Stimulated activated CD8-positive, alpha-beta memory T cell treated with anti-CD3 and anti-CD28 coated beads, Interleukin-15, amount 100 ng/mL, for 4 hours (primary cell): Measurements from ENCODE around the gene RNF44.

ENCODE experiments used
- DNase-seq, 2 donors: peaks; one replicate each; pipeline ENCODE4 v3.0.0-alpha.2; 2020; ENCODE audit warnings: low read depth in 2 of 2

The RNF44 gene

DNA sequence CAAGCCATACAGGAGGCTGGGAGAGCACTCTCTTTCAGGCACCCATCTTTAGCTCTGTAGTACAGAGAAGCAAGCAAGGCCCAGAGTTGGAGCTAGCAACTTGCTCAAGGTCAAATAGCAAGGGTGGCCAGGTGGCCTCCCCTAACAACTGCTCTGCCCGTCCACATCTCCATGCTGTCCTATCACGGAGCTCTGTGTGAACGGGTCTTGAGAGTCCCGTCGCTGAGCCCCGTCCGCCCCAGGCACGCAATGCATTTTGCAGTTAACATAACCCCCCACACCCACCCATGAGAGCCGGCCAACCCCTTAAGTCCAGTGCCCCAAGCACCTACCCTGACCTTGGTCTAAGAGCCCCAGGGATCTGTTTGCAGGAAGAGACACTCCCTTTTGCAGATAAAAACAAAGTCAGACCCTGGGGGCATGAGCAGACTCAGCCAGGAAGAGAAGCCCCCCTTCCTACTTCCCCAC is 1.5 kb downstream of the RNF44 start:
- no peak for DNase-seq

DNA sequence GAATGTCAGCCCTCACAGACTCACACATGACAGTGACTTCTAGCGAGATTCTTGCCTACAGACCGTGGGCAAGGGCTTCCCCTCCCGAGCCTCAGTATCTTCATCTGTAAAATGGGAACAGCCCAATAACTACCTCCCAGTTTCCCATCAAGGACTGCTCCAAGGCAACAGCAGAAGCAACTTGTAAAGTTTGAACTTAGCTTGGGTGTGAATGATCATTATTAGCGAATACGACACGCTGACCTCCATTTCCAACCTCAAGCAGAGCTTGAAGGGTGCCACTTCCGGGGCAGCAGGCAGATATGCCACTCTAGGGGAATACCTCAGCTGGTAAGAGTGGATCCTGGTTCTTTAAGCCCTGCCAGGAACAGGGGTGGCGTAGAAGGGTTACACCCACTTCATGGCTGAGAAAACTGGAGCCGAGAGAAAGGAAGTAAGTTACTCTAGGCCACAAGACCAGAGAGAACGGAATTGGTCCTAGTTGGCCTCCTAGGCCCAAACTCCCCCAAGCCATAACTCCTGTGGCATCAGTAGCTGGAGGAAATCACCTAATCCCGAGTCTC is 2.0 kb downstream of the RNF44 start:
- DNase-seq = no peak

- no peak for DNase-seq
These were observed 2.6 kb downstream of the RNF44 start for GRCh38 chr5:176534640-176535039.

DNA sequence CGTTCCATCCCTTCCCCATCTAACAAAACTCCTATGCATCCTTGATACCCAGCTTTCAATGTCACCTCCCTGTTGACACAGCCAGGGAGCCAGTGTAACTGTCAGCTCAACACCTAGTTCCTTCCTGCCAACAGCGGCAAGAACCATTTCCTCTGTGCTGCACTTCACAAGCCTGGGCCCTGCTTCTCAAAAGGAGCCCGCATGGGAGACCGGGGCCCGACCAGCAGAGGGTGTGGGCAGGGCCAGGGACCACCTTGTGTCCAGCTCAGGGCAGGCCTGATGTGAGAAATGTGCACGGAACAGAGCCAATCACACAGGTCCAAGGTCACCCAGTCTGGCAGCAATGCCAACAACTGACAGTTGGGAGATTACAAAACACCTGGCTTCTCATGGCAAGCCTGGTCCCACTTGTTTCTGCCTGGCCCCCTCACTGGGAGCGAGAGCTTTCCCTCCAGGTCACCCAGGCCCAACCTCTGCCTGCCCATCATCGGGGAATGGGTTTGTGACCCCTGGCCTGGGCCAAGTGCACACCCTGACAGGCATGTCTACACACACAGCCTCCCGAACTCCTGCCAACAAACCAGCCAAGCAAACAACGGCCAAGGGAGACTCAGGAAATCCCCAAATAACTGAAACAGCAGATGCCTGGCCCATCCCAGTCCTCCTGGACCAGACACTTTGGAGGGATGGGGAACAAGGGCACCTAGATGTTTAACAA is 3.1 kb downstream of the RNF44 start:
- peak in 1 of 2 donors; percentile 32 for DNase-seq

DNA sequence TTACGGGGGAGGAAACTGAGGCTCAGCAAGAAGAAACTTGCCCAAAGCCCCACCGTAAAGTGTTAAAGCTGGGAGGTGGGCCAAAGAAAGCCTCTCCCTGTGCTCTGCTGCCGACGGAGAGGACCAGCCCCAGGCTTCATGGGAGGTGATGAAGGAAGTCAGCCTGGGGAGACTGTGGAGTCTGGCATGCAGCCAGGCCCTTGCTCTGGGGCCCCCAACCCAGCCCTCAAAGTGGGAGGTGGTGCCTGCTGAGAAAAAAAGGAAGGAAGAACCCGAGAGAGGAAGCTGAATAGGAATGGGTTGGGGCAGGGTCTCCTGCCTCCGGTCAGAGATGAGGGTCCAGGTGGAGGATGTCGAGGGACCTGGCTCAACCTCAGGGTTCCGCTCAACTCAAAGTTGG is 3.8 kb downstream of the RNF44 start:
- DNase-seq = no peak

GRCh38 chr5:176532795-176533194 is 4.4 kb downstream of the RNF44 start:
- DNase-seq = no peak

DNA sequence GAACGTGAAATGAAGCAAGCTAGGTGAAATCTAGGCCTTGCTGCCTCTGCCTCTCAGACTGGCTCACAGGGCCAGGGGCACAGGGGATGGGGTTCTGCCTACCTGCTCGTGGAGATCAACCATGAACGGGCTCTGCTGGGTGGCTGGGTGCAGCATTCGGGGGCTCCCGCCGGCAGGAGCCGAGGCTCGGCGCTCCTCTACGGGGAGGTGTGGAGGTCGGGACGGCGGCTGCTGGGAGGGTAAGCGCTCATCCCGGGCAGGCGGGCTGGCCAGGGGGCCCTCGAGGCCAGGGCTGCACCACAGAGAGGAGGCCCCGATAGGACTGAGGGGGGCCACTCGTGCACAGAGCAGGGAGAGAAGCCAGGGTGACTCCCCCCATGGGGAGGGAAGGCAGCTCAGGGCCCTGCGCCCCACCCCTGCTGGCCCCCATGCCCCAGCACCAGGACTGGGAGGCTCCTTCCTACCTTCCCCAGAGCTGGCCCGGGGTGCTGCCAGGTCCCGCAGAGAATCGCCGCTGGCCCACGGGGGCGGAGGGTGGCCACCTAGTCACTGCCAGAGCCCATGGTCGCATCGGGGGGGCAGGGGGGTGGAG is 5.2 kb downstream of the RNF44 start:
- DNase-seq = no peak

DNA sequence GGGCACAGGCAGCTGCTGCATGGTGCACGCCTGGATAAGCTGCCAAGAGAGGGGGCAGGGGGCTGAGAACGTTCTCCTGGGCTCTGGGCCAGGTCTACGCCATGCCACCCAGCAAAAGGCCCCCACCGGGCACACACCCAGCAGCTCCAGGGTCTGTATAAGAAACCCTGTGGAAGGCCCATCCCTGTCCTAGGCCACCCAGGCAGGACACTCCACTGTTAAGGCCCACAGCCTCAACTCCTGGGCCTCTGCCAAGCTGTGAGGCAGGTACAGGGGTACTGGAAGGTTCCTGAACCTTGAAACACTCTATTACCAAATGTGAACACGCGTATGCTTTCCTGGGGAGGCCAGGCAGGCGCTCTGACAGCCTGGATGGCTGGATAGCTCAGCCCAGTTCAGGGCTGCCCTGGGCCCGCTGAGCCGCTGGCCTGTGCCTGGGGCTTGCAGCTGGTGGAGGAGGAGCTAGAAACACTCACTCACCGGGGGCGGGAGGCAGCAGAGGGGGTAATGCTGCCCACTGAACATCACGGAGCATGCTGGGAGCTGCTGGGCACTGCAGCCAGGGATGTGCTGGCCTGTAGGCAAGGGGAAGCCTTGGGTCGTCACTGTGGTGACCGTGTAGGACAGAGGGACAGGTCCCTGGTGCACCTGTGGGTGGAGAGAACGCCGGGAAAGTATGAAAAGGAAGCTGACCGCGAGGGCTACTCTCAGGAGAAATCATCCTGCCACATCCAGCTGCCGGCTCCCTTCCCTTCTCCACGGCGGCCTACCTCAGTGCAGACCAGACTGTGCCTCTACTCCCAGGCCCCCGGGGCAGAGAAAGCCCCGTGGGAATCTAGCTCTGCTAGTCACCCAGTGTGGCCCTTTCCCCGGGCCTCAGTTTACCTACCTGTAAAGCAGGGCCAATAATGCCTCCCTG is 6.0 kb downstream of the RNF44 start:
- no peak for DNase-seq

DNA sequence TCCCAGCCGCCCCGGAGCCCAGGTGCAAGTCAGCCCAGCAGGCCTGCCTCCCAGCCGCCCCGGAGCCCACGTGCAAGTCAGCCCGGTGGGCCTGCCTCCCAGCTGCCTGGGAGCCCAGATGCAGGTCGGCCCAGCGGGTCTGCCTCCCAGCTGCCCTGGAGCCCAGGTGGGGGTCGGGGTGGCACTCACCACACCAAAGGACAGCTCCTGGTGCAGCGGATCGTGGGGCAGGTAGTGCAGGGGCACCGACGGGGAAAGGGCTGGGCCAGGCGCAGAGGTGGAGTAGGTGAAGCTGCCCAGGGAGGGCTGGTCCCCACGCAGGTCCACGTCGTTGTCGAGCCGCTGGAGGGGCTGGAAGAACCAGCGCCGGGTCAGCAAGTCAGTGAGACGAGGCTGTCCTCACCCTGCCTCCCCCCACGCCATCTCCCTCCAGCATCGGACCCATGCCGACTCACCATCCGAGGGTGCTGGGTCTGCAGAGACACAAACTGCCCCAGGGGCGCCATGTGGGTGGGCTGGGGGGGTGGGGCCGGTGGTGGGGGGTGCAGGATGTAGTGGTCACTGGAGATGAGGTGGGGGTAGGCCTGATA is 6.7 kb downstream of the RNF44 start:
- no peak for DNase-seq

GRCh38 chr5:176529741-176530141 is 7.5 kb downstream of the RNF44 start:
- DNase-seq = no peak

DNA sequence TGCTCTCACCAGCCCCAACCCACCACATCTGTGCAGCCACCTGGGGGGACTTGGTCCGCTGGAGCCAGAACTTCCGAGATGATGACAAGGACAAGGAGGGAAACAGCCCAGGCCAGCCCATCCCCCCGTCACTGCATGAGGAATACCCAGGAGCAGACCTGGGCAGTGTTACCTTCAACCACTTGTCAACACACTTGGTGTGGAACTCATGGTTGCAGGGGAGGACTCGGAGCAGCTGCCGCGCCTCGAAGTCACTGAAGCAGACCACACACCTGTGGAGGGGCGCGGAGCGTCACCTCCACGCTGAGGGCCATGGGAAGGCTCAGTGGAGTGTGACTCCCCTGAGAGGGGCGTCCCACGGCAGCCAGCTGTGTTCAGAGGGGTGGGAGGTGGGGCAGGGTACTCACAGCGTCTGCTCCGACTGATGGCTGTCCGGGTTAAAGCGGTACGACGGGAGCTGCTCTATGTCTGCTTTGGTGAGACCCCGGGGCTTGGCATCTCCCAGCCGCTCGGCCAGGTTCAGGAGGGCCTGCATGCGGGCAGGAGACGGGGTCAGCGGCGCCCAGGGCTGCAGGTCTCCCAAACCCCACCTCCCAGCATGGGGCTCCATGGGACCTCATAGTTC is 8.0 kb downstream of the RNF44 start:
- no peak for DNase-seq

- no peak for DNase-seq
These were observed 8.5 kb downstream of the RNF44 start for GRCh38 chr5:176528761-176529115.

DNA sequence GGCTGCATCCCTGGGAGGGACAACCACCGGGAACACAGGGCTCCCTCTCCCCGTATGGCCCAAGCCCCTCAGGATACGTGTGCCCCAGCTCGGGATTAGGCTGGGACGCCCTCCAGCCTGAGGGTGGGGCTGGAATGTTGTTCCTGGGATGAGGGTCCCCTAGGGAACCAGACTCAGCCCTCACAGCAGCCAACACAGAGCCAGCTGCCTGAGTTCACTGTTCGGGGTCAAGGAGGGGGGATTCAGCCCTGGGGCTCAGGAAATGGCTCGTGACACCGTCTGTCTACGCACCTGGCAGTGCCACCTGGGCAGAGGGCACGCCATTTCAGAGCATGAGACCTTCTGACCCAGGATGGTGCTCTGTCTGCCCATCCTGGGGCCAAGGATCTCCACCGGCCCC is 8.9 kb downstream of the RNF44 start:
- DNase-seq = no peak

DNA sequence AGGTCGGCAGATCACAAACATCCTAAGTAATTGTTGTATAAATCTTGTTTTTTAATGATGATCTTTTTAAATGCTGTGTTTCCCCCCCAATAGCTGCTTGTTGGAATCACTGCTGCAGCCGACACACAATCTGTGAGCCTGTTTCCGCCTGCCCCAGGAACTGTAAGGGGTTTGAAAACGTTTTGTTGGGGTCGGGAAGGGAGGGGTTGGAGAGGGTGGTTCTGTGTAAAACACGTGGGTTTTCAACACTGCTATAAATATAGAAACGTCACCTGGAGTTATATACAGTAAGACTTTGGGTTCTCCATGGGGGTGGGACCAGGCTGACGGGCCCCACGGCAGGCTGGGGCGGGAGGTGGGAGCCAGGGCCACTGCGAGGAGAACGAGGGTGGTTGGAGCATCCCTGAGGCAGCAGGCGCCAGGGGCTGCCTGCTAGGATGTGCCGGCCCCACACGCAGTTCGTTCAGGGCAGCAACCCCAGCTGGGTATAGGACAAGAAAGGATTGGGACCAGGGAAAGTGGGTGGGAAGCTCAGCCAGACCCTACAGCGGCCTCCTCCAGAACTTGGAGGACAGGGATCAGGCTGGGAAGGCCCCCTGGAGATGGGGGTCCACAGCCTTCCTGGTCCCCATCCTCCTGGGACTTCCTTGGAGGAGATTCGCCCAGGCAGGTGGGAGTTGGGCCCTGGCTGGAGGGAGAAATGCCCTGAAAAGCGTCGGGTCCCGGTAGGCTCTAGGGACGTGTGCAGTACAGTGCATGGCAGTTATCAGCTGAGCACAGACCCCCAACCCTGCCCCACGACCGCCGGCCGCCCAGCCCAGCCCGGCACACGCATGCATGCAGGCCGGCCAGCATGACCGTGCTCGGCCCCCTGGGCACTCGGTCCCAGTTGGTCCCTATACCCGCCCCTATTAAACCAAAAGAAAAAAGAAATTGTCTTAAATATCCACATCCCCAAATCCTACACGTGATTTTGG is 9.7 kb downstream of the RNF44 start:
- no peak for DNase-seq

DNA sequence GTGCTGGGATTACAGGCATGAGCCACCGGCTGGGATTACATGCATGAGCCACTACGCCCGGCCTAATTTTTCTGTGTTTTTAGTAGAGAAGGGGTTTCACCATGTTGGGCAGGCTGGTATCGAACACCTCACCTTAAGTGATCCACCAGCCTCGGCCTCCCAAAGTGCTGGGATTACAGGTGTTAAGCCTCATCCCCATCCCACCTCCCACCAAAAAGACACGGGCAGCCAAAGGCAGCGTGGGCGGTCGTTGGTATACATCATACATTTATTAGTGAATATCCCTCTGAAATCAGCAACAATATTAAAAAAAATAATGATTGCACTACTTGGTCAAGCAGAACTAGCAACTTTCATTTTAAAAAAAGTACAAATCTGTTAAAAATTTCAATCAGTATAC is 10.7 kb downstream of the RNF44 start:
- DNase-seq = no peak

GRCh38 chr5:176525677-176526076 is 11.5 kb downstream of the RNF44 start:
- DNase-seq = no peak

DNA sequence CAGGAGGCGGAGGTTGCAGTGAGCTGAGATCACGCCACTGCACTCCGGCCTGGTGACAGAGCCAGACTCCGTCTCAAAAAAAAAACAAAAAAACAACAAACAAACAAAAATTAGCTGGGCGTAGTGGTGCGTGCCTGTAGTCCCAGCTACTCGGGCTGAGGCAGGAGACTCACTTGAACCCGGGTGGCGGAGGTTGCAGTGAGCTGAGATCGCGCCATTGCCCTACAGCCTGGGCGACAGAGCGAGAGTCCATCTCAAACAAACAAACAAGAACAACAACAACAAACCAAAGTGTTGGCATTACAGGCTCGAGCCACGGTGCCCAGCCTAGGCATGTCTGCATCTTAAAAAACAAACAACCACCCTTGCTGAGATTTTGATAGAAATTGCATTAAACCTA is 12.2 kb downstream of the RNF44 start:
- no peak for DNase-seq

GRCh38 chr5:176524138-176524537 is 13.1 kb downstream of the RNF44 start:
- DNase-seq = no peak

- DNase-seq = no peak
These were observed 15.4 kb downstream of the RNF44 start for GRCh38 chr5:176521699-176522263.

- DNase-seq = no peak
These were observed 15.9 kb downstream of the RNF44 start for GRCh38 chr5:176521286-176521685.
